HepG2 (cell line): Measurements from ENCODE around the gene HINFP. TPM values are rescaled to one million over a fixed set of nuclear protein-coding genes. Genes with fewer than 3 reads are reported as not detected.

Source experiments
- ATAC-seq: fragments of 200-7000 bp; cut with Tn5 transposase; 3 replicates; pipeline ENCODE4 v1.9.1; 2020; ENCODE audit warnings: mild to moderate bottlenecking, moderate library complexity
- BruUV-seq: library from RNA; stranded (reverse); fragments of 400-500 nt; replicated peaks from 2 replicates; lab custom pipeline; 2021; lab: Mats Ljungman, UMichigan
- CTCF ChIA-PET: fragments of 300-600 bp; formaldehyde crosslinking; extraction: SDS; loops from one replicate; lab custom pipeline; 2021; ENCODE audit warnings: low total read pairs, inconsistent platforms, low intra/inter-chr PET ratio; lab: Yijun Ruan, JAX
- POLR2A ChIA-PET: fragments of 350-600 bp; sonication (Branson Sonifier 250); formaldehyde crosslinking; loops from one replicate; lab custom pipeline; 2020; ENCODE audit warnings: antibody characterized with exemption, inconsistent platforms; lab: Yijun Ruan, JAX
- DNase-seq: peaks from one replicate; pipeline ENCODE4 v3.0.0-alpha.2; 2015; ENCODE audit warnings: low spot score
- FAIRE-seq: peaks from 3 replicates; lab custom pipeline; 2011; peaks lifted over from hg19 to GRCh38; lab: Jason Lieb, UNC
- H2AFZ ChIP-seq: one replicate; pipeline ENCODE4 v1.6.1; 2011; ENCODE audit warnings: low read length, inconsistent platforms
- H3K27ac ChIP-seq: fragments of 300-600 bp; 3 replicates; pipeline ENCODE4 v1.8.0; 2011; ENCODE audit warnings: mixed run types, mild to moderate bottlenecking, mixed read lengths, low read length, inconsistent platforms; ENCODE audit not compliant: insufficient read depth; ENCODE audit errors: extremely low read length
- H3K27me3 ChIP-seq, 2 experiments: fragments of 200-600 bp in 1 of 2; 2 replicates in 1 of 2; 3 replicates in 1 of 2; pipeline versions ENCODE4 v1.6.0 to v1.8.0; 2011; ENCODE audit warnings: low read length in 2 of 2, mild to moderate bottlenecking in 2 of 2, moderate library complexity in 2 of 2, inconsistent platforms in 1 of 2; ENCODE audit not compliant: insufficient read depth in 2 of 2, control insufficient read depth in 1 of 2
- H3K36me3 ChIP-seq, 2 experiments: fragments of 200-600 bp in 1 of 2; replicated peaks in 1 of 2; 2 replicates in 1 of 2; 3 replicates in 1 of 2; pipeline versions ENCODE4 v1.5.1 to v1.8.0; 2011; ENCODE audit warnings: low read length in 2 of 2, inconsistent platforms in 1 of 2; ENCODE audit not compliant: insufficient read depth in 2 of 2, control insufficient read depth in 1 of 2
- H3K4me1 ChIP-seq: 2 replicates; pipeline ENCODE4 v1.5.1; 2012; ENCODE audit warnings: low read length, inconsistent platforms; ENCODE audit not compliant: insufficient read depth
- H3K4me2 ChIP-seq: 2 replicates; pipeline ENCODE4 v1.6.0; 2011; ENCODE audit warnings: low read depth, low read length, inconsistent platforms
- H3K4me3 ChIP-seq, 3 experiments: fragments of 200-600 bp in 1 of 3; sonication (generic), shearing (Covaris generic) in 1 of 3; replicated peaks in 1 of 3; 2 replicates each; pipeline ENCODE4 v1.5.1; 2011 to 2016; ENCODE audit warnings: low read length in 3 of 3, inconsistent platforms in 2 of 3, low read depth in 2 of 3, mild to moderate bottlenecking in 2 of 3, control low read depth in 1 of 3, mixed read lengths in 1 of 3; ENCODE audit not compliant: insufficient read depth in 1 of 3
- H3K79me2 ChIP-seq: one replicate; pipeline ENCODE4 v1.6.1; 2011; ENCODE audit warnings: low read length, inconsistent platforms; ENCODE audit not compliant: insufficient read depth
- H3K9ac ChIP-seq: 2 replicates; pipeline ENCODE4 v1.6.0; 2011; ENCODE audit warnings: mild to moderate bottlenecking, low read depth, low read length, inconsistent platforms; ENCODE audit not compliant: insufficient read depth
- H3K9me3 ChIP-seq: 2 replicates; pipeline ENCODE4 v1.5.1; 2012; ENCODE audit warnings: mild to moderate bottlenecking, low read length
- H4K20me1 ChIP-seq: 2 replicates; pipeline ENCODE4 v1.6.0; 2011; ENCODE audit warnings: inconsistent platforms, mild to moderate bottlenecking, low read length, moderate library complexity; ENCODE audit not compliant: insufficient read depth
- ESRRA ChIP-seq: sonication (generic); formaldehyde crosslinking; IDR thresholded peaks from 2 replicates; pipeline ENCODE4 v1.5.1; 2020; ENCODE audit warnings: mild to moderate bottlenecking, low read depth, missing genetic modification reagents
- GFI1 ChIP-seq: sonication (generic); formaldehyde crosslinking; IDR thresholded peaks from 2 replicates; pipeline ENCODE4 v1.5.0; 2020; ENCODE audit warnings: missing genetic modification reagents, mild to moderate bottlenecking, borderline replicate concordance
- HCFC1 ChIP-seq: fragments of 150-350 bp; IDR thresholded peaks from 2 replicates; pipeline ENCODE4 v1.6.1; 2014; ENCODE audit warnings: low read depth, low read length
- MBNL3 ChIP-seq: fragments of 250-450 bp; sonication (Bioruptor Pico); conservative IDR thresholded peaks from 2 replicates; pipeline ENCODE4 v1.8.0; 2022; ENCODE audit warnings: mild to moderate bottlenecking, inconsistent platforms
- NFYB ChIP-seq: sonication (generic); formaldehyde crosslinking; IDR thresholded peaks from 2 replicates; pipeline ENCODE4 v1.4.0; 2020; ENCODE audit warnings: missing genetic modification reagents
- ZBTB7B ChIP-seq: sonication (generic); formaldehyde crosslinking; IDR thresholded peaks from 2 replicates; pipeline ENCODE4 v1.4.0; 2020; ENCODE audit warnings: missing genetic modification reagents
- ZNF7 ChIP-seq: IDR thresholded peaks from 2 replicates; pipeline ENCODE4 v1.6.1; 2016; ENCODE audit warnings: missing biosample characterization, missing genetic modification reagents
- WGBS: methylation state at CpG from one replicate; pipeline ENCODE4 v1.1.6; 2017; ENCODE audit warnings: low lambda C conversion rate; 5-methylcytosine and 5-hydroxymethylcytosine counted together
- in situ Hi-C: cut with HindIII; loops from 2 replicates; pipeline ENCODE4 v1.10.0; 2017; ENCODE audit warnings: low pct_unique_long_range_greater_than_20kb; ENCODE audit not compliant: extremely low pct_ligation_motif_present
- intact Hi-C: fragments of 100-400 bp; cut with micrococcal nuclease; formaldehyde crosslinking; loops from one replicate; pipeline ENCODE4 v1.10.0; 2022; ENCODE audit not compliant: unreplicated experiment
- polyA plus RNA-seq, 8 experiments: library from polyadenylated mRNA; depleted of rRNA in 3 of 8; stranded (reverse) in 7 of 8; unstranded in 1 of 8; fragments of >200 nt; fragmentation: Illumina TruSeq in 4 of 8; extraction: Trizol in 4 of 8; gene quantifications; 2 replicates each; pipeline versions ENCODE4 v1.2.1 to v1.2.3, GENCODE V29; 2011 to 2016; ENCODE audit warnings: low read depth in 4 of 8, missing spikeins in 1 of 8, mixed read lengths in 1 of 8; ENCODE audit not compliant: insufficient read depth in 1 of 8
- total RNA-seq, 5 experiments: library from RNA; depleted of rRNA; stranded (reverse); fragments of >200 nt; fragmentation: Illumina TruSeq; extraction: Trizol; gene quantifications; 2 replicates each; pipeline ENCODE4 v1.2.3, GENCODE V29; 2016; ENCODE audit warnings: low read depth in 1 of 5
- TF ChIP-seq, protein P1 (sequence below): sonication (generic); formaldehyde crosslinking; IDR thresholded peaks from 2 replicates; pipeline ENCODE4 v1.4.0; 2020; ENCODE audit warnings: mild to moderate bottlenecking, low read depth, missing genetic modification reagents
- TF ChIP-seq, protein P2 (sequence below): sonication (generic); formaldehyde crosslinking; IDR thresholded peaks from 2 replicates; pipeline ENCODE4 v1.5.0; 2020; ENCODE audit warnings: mild to moderate bottlenecking, missing genetic modification reagents
- TF ChIP-seq, protein P3 (sequence below): sonication (generic); formaldehyde crosslinking; conservative IDR thresholded peaks from 2 replicates; pipeline ENCODE4 v1.5.0; 2020; ENCODE audit warnings: missing genetic modification reagents
- TF ChIP-seq, protein P4 (sequence below): sonication (generic); formaldehyde crosslinking; IDR thresholded peaks from 2 replicates; pipeline ENCODE4 v1.4.0; 2020; ENCODE audit warnings: missing genetic modification reagents
- TF ChIP-seq, protein P5 (sequence below): sonication (generic); formaldehyde crosslinking; IDR thresholded peaks from 2 replicates; pipeline ENCODE4 v1.4.0; 2020; ENCODE audit warnings: mild to moderate bottlenecking, missing genetic modification reagents

HINFP gene
- total and polyA plus RNA-seq, 2 of the 13 experiments (the other 11 are each of a cell fraction or from before 2014, with no cell fraction given) = 15.1 to 21.4 TPM

DNA sequence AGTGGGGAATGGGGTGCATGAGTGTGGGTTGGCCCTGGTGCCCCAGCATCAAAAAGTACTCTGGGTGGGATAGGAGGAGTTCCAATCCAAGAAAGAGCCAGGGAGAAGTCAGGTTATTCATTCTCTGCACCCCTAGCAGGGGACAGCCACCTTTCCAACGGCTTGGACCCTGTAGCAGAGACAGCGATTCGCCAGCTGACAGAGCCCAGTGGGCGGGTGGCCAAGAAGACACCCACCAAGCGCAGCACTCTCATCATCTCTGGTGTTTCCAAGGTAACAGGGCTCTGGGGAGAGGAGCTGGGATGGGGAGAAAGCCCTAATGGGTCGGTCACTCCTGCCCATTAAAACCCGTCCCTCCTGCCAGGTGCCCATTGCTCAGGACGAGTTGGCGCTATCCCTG lies 7.7 kb upstream of the HINFP start:
- intact Hi-C loops = no loop called here
- Histone ChIP-seq H3K4me2 (no peak overlapping the region), H3K27me3 (no peaks in the 10 kb centered on the region), H3K4me1 (peaks cover 13% of the 10 kb centered on the region), H3K4me3 (no peak overlapping the region), H3K36me3 (peaks cover 14 to 34% of the 10 kb centered on the region in 2 experiments), H3K79me2 (no peaks in the 10 kb centered on the region), H4K20me1 (no peaks in the 10 kb centered on the region), H3K9ac (no peak overlapping the region), H2AFZ (no peak overlapping the region), H3K27ac (no peak overlapping the region), H3K9me3 (no peaks in the 10 kb centered on the region)
- no TSS peak for BruUV-seq
- POLR2A ChIA-PET = no interaction called here
- DNase-seq (no peak), FAIRE-seq (no peak), ATAC-seq (no peak)
- in situ Hi-C loops = no loop called here
- 100% methylated on average over 1 of the region's 9 CpGs for WGBS
- CTCF ChIA-PET = no interaction called here
- TF ChIP-seq, protein P1, sequence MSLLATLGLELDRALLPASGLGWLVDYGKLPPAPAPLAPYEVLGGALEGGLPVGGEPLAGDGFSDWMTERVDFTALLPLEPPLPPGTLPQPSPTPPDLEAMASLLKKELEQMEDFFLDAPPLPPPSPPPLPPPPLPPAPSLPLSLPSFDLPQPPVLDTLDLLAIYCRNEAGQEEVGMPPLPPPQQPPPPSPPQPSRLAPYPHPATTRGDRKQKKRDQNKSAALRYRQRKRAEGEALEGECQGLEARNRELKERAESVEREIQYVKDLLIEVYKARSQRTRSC = no peak
- TF ChIP-seq, protein P2, sequence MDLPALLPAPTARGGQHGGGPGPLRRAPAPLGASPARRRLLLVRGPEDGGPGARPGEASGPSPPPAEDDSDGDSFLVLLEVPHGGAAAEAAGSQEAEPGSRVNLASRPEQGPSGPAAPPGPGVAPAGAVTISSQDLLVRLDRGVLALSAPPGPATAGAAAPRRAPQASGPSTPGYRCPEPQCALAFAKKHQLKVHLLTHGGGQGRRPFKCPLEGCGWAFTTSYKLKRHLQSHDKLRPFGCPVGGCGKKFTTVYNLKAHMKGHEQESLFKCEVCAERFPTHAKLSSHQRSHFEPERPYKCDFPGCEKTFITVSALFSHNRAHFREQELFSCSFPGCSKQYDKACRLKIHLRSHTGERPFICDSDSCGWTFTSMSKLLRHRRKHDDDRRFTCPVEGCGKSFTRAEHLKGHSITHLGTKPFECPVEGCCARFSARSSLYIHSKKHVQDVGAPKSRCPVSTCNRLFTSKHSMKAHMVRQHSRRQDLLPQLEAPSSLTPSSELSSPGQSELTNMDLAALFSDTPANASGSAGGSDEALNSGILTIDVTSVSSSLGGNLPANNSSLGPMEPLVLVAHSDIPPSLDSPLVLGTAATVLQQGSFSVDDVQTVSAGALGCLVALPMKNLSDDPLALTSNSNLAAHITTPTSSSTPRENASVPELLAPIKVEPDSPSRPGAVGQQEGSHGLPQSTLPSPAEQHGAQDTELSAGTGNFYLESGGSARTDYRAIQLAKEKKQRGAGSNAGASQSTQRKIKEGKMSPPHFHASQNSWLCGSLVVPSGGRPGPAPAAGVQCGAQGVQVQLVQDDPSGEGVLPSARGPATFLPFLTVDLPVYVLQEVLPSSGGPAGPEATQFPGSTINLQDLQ (CRISPR knock-in tag) = no peak
- TF ChIP-seq HCFC1 (no peak), GFI1 (no peak), MBNL3 (CRISPR knock-in tag) (no peak), ZNF7 (CRISPR knock-in tag) (no peak), NFYB (no peak), ZBTB7B (CRISPR knock-in tag) (no peak), ESRRA (CRISPR knock-in tag) (no peak)
- TF ChIP-seq, protein P3, sequence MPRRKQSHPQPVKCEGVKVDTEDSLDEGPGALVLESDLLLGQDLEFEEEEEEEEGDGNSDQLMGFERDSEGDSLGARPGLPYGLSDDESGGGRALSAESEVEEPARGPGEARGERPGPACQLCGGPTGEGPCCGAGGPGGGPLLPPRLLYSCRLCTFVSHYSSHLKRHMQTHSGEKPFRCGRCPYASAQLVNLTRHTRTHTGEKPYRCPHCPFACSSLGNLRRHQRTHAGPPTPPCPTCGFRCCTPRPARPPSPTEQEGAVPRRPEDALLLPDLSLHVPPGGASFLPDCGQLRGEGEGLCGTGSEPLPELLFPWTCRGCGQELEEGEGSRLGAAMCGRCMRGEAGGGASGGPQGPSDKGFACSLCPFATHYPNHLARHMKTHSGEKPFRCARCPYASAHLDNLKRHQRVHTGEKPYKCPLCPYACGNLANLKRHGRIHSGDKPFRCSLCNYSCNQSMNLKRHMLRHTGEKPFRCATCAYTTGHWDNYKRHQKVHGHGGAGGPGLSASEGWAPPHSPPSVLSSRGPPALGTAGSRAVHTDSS (CRISPR knock-in tag) = no peak
- TF ChIP-seq, protein P4, sequence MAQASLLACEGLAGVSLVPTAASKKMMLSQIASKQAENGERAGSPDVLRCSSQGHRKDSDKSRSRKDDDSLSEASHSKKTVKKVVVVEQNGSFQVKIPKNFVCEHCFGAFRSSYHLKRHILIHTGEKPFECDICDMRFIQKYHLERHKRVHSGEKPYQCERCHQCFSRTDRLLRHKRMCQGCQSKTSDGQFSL = no peak
- TF ChIP-seq, protein P5, sequence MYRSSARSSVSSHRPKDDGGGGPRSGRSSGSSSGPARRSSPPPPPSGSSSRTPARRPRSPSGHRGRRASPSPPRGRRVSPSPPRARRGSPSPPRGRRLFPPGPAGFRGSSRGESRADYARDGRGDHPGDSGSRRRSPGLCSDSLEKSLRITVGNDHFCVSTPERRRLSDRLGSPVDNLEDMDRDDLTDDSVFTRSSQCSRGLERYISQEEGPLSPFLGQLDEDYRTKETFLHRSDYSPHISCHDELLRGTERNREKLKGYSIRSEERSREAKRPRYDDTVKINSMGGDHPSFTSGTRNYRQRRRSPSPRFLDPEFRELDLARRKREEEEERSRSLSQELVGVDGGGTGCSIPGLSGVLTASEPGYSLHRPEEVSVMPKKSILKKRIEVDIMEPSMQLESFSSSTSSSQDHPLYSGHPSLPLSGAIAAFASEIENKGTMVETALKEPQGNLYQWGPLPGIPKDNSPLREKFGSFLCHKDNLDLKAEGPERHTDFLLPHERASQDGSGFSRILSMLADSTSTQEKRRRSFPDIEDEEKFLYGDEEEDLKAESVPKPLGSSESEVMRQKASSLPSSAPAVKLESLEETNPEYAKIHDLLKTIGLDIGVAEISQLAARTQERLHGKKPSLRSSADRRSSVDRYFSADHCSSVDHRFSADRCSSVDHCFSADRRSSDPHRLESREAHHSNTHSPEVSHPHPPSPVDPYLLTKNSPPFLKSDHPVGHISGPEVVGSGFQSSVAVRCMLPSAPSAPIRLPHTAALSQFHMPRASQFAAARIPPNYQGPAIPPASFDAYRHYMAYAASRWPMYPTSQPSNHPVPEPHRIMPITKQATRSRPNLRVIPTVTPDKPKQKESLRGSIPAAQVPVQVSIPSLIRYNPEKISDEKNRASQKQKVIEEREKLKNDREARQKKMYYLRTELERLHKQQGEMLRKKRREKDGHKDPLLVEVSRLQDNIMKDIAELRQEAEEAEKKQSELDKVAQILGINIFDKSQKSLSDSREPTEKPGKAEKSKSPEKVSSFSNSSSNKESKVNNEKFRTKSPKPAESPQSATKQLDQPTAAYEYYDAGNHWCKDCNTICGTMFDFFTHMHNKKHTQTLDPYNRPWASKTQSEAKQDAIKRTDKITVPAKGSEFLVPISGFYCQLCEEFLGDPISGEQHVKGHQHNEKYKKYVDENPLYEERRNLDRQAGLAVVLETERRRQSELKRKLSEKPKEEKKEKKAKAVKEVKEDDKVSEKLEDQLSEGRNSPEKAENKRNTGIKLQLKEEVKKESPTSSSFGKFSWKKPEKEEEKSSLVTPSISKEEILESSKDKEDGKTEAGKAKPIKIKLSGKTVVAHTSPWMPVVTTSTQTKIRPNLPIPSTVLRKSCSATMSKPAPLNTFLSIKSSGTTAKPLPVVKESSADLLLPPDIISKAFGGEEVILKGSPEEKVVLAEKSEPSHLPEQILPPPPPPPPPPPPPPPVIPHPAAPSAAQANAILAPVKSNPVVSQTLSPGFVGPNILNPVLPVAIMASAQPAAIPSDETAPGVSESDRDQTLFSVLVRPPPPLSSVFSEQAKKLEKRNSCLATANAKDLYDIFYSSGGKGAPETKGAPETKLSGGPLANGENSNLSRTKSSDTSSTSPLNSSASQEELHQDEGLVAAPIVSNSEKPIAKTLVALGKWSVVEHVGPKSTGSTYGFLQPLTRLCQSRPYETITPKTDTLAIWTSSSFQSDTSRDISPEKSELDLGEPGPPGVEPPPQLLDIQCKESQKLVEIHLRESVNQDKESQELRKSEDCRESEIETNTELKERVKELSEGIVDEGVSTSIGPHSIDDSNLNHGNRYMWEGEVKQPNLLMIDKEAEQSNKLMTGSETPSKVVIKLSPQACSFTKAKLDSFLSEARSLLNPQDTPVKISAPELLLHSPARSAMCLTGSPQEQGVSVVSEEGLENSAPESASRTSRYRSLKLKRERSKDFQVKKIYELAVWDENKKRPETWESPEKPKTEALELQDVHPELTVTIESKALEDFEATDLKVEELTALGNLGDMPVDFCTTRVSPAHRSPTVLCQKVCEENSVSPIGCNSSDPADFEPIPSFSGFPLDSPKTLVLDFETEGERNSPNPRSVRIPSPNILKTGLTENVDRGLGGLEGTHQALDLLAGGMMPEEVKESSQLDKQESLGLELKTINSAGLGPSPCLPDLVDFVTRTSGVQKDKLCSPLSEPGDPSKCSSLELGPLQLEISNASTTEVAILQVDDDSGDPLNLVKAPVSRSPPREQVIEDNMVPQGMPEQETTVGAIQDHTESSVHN (CRISPR knock-in tag) = no peak
